Measurements from ENCODE around the gene MCTS1.

GRCh38 chrX:120638619-120639018 is 34.7 kb downstream of the MCTS1 start:
- TF ChIP-seq GATA2 (IDR thresholded peaks at IDR 0.05; ENCODE audit: low read depth, low read length): no peak
- TF ChIP-seq GATA3 (IDR thresholded peaks at IDR 0.05; ENCODE audit: low read depth, low read length): no peak

Measured in SH-SY5Y (cell line).